Fibroblast of skin of abdomen (primary cell): ENCODE results near the gene NF2.

Experiments used
- DNase-seq: peaks from one replicate; pipeline ENCODE4 v3.0.0-alpha.2; 2013

Gene NF2

GRCh38 chr22:29703569-29704195 lies 100.2 kb downstream of the NF2 start:
- no peak for DNase-seq

GRCh38 chr22:29704528-29705285 lies 101.3 kb downstream of the NF2 start:
- DNase-seq = no peak

- DNase-seq = no peak
These were observed 102.2 kb downstream of the NF2 start for GRCh38 chr22:29705651-29706050.

- no peak for DNase-seq
These were observed 103.1 kb downstream of the NF2 start for GRCh38 chr22:29706486-29706885.

GRCh38 chr22:29707010-29707409 lies 103.6 kb downstream of the NF2 start:
- DNase-seq = no peak

- DNase-seq = no peak
These were observed 104.0 kb downstream of the NF2 start for GRCh38 chr22:29707471-29707870.

GRCh38 chr22:29710193-29710592 lies 106.8 kb downstream of the NF2 start:
- DNase-seq = no peak

GRCh38 chr22:29710922-29711593 lies 107.6 kb downstream of the NF2 start:
- no peak for DNase-seq

GRCh38 chr22:29712119-29712518 lies 108.7 kb downstream of the NF2 start:
- no peak for DNase-seq

- no peak for DNase-seq
These were observed 109.8 kb downstream of the NF2 start for GRCh38 chr22:29713156-29713727.

GRCh38 chr22:29715240-29715639 lies 111.8 kb downstream of the NF2 start:
- DNase-seq = no peak

- DNase-seq = no peak
These were observed 112.3 kb downstream of the NF2 start for GRCh38 chr22:29715705-29716104.

GRCh38 chr22:29716814-29717545 lies 113.5 kb downstream of the NF2 start:
- DNase-seq = peak; percentile 65

GRCh38 chr22:29717789-29718188 lies 114.4 kb downstream of the NF2 start:
- no peak for DNase-seq

GRCh38 chr22:29718949-29719898 lies 115.8 kb downstream of the NF2 start:
- DNase-seq = no peak

- no peak for DNase-seq
These were observed 116.6 kb downstream of the NF2 start, which contains the start of gene CABP7 for GRCh38 chr22:29719899-29720645. CABP7 (plus strand) TSS chr22:29720003; CDS start chr22:29720425, 422 bp downstream.

- DNase-seq = no peak
These were observed 117.4 kb downstream of the NF2 start for GRCh38 chr22:29720811-29721323.

GRCh38 chr22:29722151-29722550 lies 118.7 kb downstream of the NF2 start:
- DNase-seq = no peak

- no peak for DNase-seq
These were observed 119.2 kb downstream of the NF2 start for GRCh38 chr22:29722587-29722986.

- DNase-seq = no peak
These were observed 120.3 kb downstream of the NF2 start for GRCh38 chr22:29723766-29724165.
